PC-9 (cell line): ENCODE measurements around the gene ESD. TPM values are rescaled to one million over a fixed set of nuclear protein-coding genes. Genes with fewer than 3 reads are reported as not detected.
"Not testable (repeated sequence)": the region's sequence is repeated elsewhere in the genome, so short reads cannot be mapped to it uniquely, and the experiment has no call there.

ENCODE experiments used
- BruUV-seq: library from RNA; stranded (reverse); fragments of 400-500 nt; replicated peaks from 2 replicates; lab custom pipeline; 2021; lab: Mats Ljungman, UMichigan
- CTCF ChIA-PET: fragments of 300-600 bp; sonication (Branson Sonifier 250); formaldehyde crosslinking; loops from one replicate; lab custom pipeline; 2022; ENCODE audit warnings: antibody characterized with exemption; lab: Charles Lee
- POLR2A ChIA-PET: fragments of 300-600 bp; sonication (Branson Sonifier 250); formaldehyde crosslinking; loops from one replicate; lab custom pipeline; 2022; ENCODE audit warnings: antibody characterized with exemption; ENCODE audit not compliant: unreplicated experiment; lab: Charles Lee
- DNase-seq, 2 experiments: peaks; one replicate each; pipeline versions ENCODE4 v3.0.0 to v3.0.0-alpha.2; 2015 to 2022; ENCODE audit warnings: mixed read lengths in 1 of 2
- H2AFZ ChIP-seq: fragments of 200-600 bp; sonication (generic); 2 replicates; pipeline ENCODE4 v1.8.1; 2017; ENCODE audit warnings: antibody characterized with exemption
- H3F3A ChIP-seq: fragments of 200-600 bp; sonication (generic); 2 replicates; pipeline ENCODE4 v1.8.1; 2017; ENCODE audit warnings: antibody characterized with exemption, mild to moderate bottlenecking, low read depth; ENCODE audit not compliant: insufficient read depth
- H3K27ac ChIP-seq: fragments of 200-600 bp; sonication (generic); 2 replicates; pipeline ENCODE4 v1.6.1; 2016; ENCODE audit warnings: mixed run types
- H3K27me3 ChIP-seq: fragments of 200-600 bp; sonication (generic); 2 replicates; pipeline ENCODE4 v1.6.1; 2016; ENCODE audit warnings: low read depth, mixed run types; ENCODE audit not compliant: insufficient read depth
- H3K36me3 ChIP-seq: fragments of 200-600 bp; sonication (generic); 2 replicates; pipeline ENCODE4 v1.6.1; 2016; ENCODE audit warnings: low read depth, mixed run types
- H3K4me1 ChIP-seq: fragments of 200-600 bp; sonication (generic); replicated peaks from 2 replicates; pipeline ENCODE4 v1.6.1; 2016; ENCODE audit warnings: mixed run types; ENCODE audit not compliant: insufficient read depth
- H3K4me2 ChIP-seq: fragments of 200-600 bp; sonication (generic); 2 replicates; pipeline ENCODE4 v1.6.1; 2017; ENCODE audit warnings: mixed run types
- H3K4me3 ChIP-seq: fragments of 200-600 bp; sonication (generic); 2 replicates; pipeline ENCODE4 v1.6.1; 2016; ENCODE audit warnings: mixed run types
- H3K79me2 ChIP-seq: fragments of 200-600 bp; sonication (generic); 2 replicates; pipeline ENCODE4 v1.6.1; 2017; ENCODE audit warnings: low read depth, mixed run types
- H3K9me2 ChIP-seq: fragments of 200-600 bp; sonication (generic); 2 replicates; pipeline ENCODE4 v1.8.1; 2017; ENCODE audit warnings: mild to moderate bottlenecking; ENCODE audit not compliant: insufficient read depth
- H3K9me3 ChIP-seq: fragments of 200-600 bp; sonication (generic); 2 replicates; pipeline ENCODE4 v1.8.1; 2016; ENCODE audit warnings: low read depth; ENCODE audit not compliant: insufficient read depth
- H4K20me1 ChIP-seq: fragments of 200-600 bp; sonication (generic); 2 replicates; pipeline ENCODE4 v1.8.1; 2017; ENCODE audit not compliant: insufficient read depth
- EZH2 ChIP-seq: fragments of 200-600 bp; sonication (generic); IDR thresholded peaks from 2 replicates; pipeline ENCODE4 v1.8.0; 2017; ENCODE audit warnings: antibody characterized with exemption, low read depth
- intact Hi-C: fragments of 100-400 bp; cut with micrococcal nuclease; formaldehyde crosslinking; loops from one replicate; pipeline ENCODE4 v1.10.0; 2022; ENCODE audit not compliant: unreplicated experiment
- total RNA-seq: library from RNA; stranded (reverse); gene quantifications from 2 replicates; pipeline ENCODE4 v1.2.3, GENCODE V29; 2021
- TF ChIP-seq, protein P1 (sequence below): fragments of 200-600 bp; sonication (generic); conservative IDR thresholded peaks from 2 replicates; pipeline ENCODE4 v1.6.1; 2017; ENCODE audit warnings: mixed run types, antibody characterized with exemption, mild to moderate bottlenecking, moderate library complexity

ESD gene
- total RNA-seq, 1 experiment from 2014 or later = 58.5 TPM

DNA sequence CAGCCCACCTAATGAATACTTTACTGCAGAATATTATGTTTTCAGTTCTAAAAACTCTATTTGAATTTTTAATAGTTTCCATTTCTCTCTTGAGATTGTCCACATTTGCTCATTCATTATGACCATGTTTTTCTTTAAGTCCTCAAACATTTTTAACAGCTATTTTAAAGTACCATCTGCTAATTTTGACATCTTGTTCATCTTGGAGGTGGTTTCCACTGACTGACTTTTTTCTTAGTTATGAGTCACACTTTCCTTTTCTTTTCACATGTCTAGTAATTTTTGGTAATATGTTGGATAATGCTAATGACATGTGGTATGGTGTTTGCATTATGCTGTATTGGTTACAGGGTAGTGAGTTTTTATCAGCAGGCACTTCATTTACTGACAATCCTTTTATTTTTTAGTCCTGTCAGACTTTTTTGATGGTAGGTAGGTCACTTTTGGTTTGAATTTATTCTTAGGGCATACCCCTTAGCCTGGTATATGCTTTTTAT lies 15.4 kb upstream of the ESD start:
- TF ChIP-seq EZH2 = no peak
- TF ChIP-seq, protein P1, sequence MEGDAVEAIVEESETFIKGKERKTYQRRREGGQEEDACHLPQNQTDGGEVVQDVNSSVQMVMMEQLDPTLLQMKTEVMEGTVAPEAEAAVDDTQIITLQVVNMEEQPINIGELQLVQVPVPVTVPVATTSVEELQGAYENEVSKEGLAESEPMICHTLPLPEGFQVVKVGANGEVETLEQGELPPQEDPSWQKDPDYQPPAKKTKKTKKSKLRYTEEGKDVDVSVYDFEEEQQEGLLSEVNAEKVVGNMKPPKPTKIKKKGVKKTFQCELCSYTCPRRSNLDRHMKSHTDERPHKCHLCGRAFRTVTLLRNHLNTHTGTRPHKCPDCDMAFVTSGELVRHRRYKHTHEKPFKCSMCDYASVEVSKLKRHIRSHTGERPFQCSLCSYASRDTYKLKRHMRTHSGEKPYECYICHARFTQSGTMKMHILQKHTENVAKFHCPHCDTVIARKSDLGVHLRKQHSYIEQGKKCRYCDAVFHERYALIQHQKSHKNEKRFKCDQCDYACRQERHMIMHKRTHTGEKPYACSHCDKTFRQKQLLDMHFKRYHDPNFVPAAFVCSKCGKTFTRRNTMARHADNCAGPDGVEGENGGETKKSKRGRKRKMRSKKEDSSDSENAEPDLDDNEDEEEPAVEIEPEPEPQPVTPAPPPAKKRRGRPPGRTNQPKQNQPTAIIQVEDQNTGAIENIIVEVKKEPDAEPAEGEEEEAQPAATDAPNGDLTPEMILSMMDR = no peak
- no peaks in the 10 kb centered on the region for H3K79me2 ChIP-seq
- no peak overlapping the region for H2AFZ ChIP-seq
- H3K36me3 ChIP-seq = no peaks in the 10 kb centered on the region
- H3K4me2 ChIP-seq = no peak overlapping the region
- H3K27ac ChIP-seq = no peak overlapping the region
- intact Hi-C loops = no loop called here
- no peaks in the 10 kb centered on the region for H3K27me3 ChIP-seq
- ChIA-PET CTCF (no interaction called here), POLR2A (no interaction called here)
- H3K9me3 ChIP-seq = peaks cover 4% of the 10 kb centered on the region; the same call in 1 of the 2 replicates
- no peaks in the 10 kb centered on the region for H3K9me2 ChIP-seq
- DNase-seq = no peak
- no peaks in the 10 kb centered on the region for H4K20me1 ChIP-seq
- H3K4me1 ChIP-seq = no peaks in the 10 kb centered on the region
- H3F3A ChIP-seq = no peaks in the 10 kb centered on the region
- BruUV-seq = no TSS peak
- no peak overlapping the region for H3K4me3 ChIP-seq

DNA sequence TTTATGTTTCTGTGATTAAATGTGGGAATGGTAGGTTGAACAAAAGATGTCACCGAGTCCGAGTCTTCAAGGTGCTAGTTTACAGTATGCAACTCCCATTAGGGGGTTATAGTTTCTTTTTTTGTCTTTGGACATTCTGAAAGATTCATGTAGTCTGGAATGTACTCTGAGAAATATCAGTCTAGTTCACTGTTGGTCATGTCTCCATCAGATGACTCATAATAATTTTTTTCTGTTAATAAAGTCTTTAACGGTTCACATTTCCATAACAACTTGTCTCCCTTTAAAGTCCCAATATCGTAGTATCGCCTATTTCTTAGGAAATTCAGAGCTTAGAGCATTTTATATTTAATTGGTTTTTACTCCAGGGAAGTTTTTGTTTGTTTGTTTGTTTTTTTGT lies 13.5 kb upstream of the ESD start:
- Histone ChIP-seq H3K9me2 (no peaks in the 10 kb centered on the region), H3K4me1 (no peaks in the 10 kb centered on the region), H3K9me3 (peaks cover 4% of the 10 kb centered on the region; the same call in 1 of the 2 replicates), H3K4me2 (no peak overlapping the region), H3F3A (no peaks in the 10 kb centered on the region), H4K20me1 (no peaks in the 10 kb centered on the region), H3K27ac (no peak overlapping the region), H3K36me3 (no peaks in the 10 kb centered on the region), H3K4me3 (no peak overlapping the region), H3K27me3 (no peaks in the 10 kb centered on the region), H2AFZ (no peak overlapping the region), H3K79me2 (no peaks in the 10 kb centered on the region)
- intact Hi-C loops = no loop called here
- TF ChIP-seq, protein P1 = no peak
- no peak for TF ChIP-seq EZH2
- no TSS peak for BruUV-seq
- CTCF ChIA-PET = no interaction called here
- DNase-seq = no peak
- POLR2A ChIA-PET = no interaction called here

DNA sequence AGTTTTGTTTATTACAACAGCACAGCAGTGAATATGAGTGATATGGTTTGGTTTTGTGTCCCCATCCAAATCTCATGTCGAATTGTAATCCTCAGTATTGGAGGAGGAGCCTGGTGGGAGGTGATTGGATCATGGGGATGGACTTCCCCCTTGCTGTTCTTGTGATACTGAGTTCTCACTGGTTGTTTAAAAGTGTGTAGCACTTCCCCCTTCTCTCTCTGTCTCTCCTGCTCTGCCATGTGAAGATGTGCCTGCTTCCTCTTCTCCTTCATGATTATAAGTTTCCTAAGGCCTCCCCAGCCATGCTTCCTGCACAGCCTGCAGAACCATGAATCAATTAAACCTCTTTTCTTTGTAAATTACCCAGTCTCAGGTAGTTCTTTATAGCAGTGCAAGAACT lies 8.0 kb upstream of the ESD start:
- CTCF ChIA-PET, H3K4me2 ChIP-seq, POLR2A ChIA-PET, H3K27me3 ChIP-seq, H3K9me2 ChIP-seq, H3K36me3 ChIP-seq, intact Hi-C loops, H3K4me1 ChIP-seq, DNase-seq, H2AFZ ChIP-seq, H3K4me3 ChIP-seq, H3K27ac ChIP-seq, H3K9me3 ChIP-seq, H4K20me1 ChIP-seq, H3F3A ChIP-seq, H3K79me2 ChIP-seq, BruUV-seq: not testable (repeated sequence)

DNA sequence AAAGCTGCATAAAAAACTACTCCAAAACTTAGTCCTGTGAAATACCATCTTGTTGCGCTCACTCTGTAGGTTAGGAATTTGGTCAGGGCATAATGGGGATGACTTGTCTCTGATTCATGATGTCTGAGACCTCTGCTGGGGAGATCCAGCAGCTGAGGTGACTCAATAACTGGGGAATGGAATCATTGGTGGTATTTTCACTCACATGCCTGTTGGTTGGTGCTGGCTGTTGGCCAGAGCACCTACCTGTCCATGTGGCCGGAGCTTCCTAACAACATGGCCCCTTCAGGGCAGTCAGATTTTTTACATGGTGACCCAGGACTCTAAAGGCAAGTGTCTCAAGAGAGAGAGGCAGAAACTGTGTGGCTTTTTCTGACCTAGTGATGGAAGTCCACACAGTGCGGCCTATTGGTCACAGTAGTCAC lies 7.4 kb upstream of the ESD start:
- no peaks in the 10 kb centered on the region for H3K27me3 ChIP-seq
- H3K9me3 ChIP-seq = no peaks in the 10 kb centered on the region
- no peak overlapping the region for H3K27ac ChIP-seq
- H3K9me2 ChIP-seq = no peaks in the 10 kb centered on the region
- H3K36me3 ChIP-seq = no peaks in the 10 kb centered on the region
- no peaks in the 10 kb centered on the region for H3K4me1 ChIP-seq
- no peaks in the 10 kb centered on the region for H3F3A ChIP-seq
- no TSS peak for BruUV-seq
- ChIA-PET POLR2A (no interaction called here), CTCF (no interaction called here)
- intact Hi-C loops = no loop called here
- no peak for TF ChIP-seq EZH2
- TF ChIP-seq, protein P1 = no peak
- H3K4me2 ChIP-seq = no peak overlapping the region
- H3K79me2 ChIP-seq = no peaks in the 10 kb centered on the region
- no peaks in the 10 kb centered on the region for H4K20me1 ChIP-seq
- no peak overlapping the region for H2AFZ ChIP-seq
- H3K4me3 ChIP-seq = no peak overlapping the region
- peak; percentile 31 to 78 for DNase-seq
